Psoas muscle (tissue), 8 donors: ENCODE measurements around the gene GALNT10. TPM values are rescaled to one million over a fixed set of nuclear protein-coding genes. Genes with fewer than 3 reads are reported as not detected.

Experiments used
- ATAC-seq, 4 donors: fragments of 200-7000 bp; cut with Tn5 transposase; one replicate each; pipeline ENCODE4 v1.9.1; 2020; ENCODE audit warnings: moderate library complexity in 3 of 4, mild to moderate bottlenecking in 2 of 4
- DNase-seq, 2 donors: peaks; one replicate each; pipeline ENCODE4 v3.0.0-alpha.2; 2020
- H3K27ac ChIP-seq: fragments of 200-600 bp; one replicate; pipeline ENCODE4 v1.8.0; 2022
- H3K27me3 ChIP-seq, 3 donors: fragments of 200-600 bp in 1 of 3; one replicate each; pipeline versions ENCODE4 v1.6.1 to v1.8.0; 2013 to 2022; ENCODE audit warnings: low read length in 2 of 3, mild to moderate bottlenecking in 2 of 3, moderate library complexity in 1 of 3; ENCODE audit not compliant: insufficient read depth in 3 of 3
- H3K36me3 ChIP-seq, 2 donors: fragments of 200-600 bp in 1 of 2; one replicate each; pipeline versions ENCODE4 v1.6.1 to v1.8.0; 2013 to 2022; ENCODE audit warnings: low read depth in 1 of 2, mild to moderate bottlenecking in 1 of 2, moderate library complexity in 1 of 2; ENCODE audit not compliant: insufficient read depth in 1 of 2
- H3K4me1 ChIP-seq: fragments of 200-600 bp; one replicate; pipeline ENCODE4 v1.8.0; 2022
- H3K4me3 ChIP-seq: fragments of 200-600 bp; one replicate; pipeline ENCODE4 v1.8.0; 2022; ENCODE audit warnings: mild to moderate bottlenecking
- H3K9me3 ChIP-seq: fragments of 200-600 bp; one replicate; pipeline ENCODE4 v1.8.0; 2022
- CTCF ChIP-seq: fragments of 200-600 bp; IDR thresholded peaks from one replicate; pipeline ENCODE4 v1.8.0; 2022; ENCODE audit warnings: antibody characterized with exemption
- WGBS, 3 donors: extraction: QIAGEN DNeasy Blood & Tissue Kit; methylation state at CpG; one replicate each; pipeline versions ENCODE4 v1.1.6 to v1.1.7; 2013; 5-methylcytosine and 5-hydroxymethylcytosine counted together
- intact Hi-C, 2 donors: fragments of 100-400 bp; cut with DNase I; formaldehyde crosslinking; loops; one replicate each; pipeline versions ENCODE4 v1.11.0 to v1.14.2; 2022
- polyA plus RNA-seq, 3 donors: library from polyadenylated mRNA; stranded (reverse); fragments of 200-250 nt; gene quantifications; one replicate each; pipeline ENCODE4 v1.2.3, GENCODE V29; 2013
- total RNA-seq, 4 donors: library from RNA; stranded (reverse); fragmentation: NEBNext Ultra II Directional in 2 of 4; extraction: Animal tissue kit (Norgen Biotek cat#: 25700) in 2 of 4; gene quantifications; one replicate each; pipeline versions ENCODE4 v1.2.1 to v1.2.4, GENCODE V29; 2021 to 2023
- donor health status: healthy with polysubstance abuse.
- donor health status: DM: no; HTN: no; CAD: no; lungs with moderate emphysema.
- donor health status: Bipolar disorder and iron deficiency.
- donor health status: healthy.
- donor health status: DM: yes; HTN: yes; CAD: no.
- donor health status: DM: no; HTN: no; CAD: no.
- donor health status: DM: no; HTN: no; CAD: no.
- donor health status: DM: yes; HTN: yes; CAD: no.

The GALNT10 gene
- total and polyA plus RNA-seq, 7 donors = 4.2 to 9.9 (median 6.8) TPM

DNA sequence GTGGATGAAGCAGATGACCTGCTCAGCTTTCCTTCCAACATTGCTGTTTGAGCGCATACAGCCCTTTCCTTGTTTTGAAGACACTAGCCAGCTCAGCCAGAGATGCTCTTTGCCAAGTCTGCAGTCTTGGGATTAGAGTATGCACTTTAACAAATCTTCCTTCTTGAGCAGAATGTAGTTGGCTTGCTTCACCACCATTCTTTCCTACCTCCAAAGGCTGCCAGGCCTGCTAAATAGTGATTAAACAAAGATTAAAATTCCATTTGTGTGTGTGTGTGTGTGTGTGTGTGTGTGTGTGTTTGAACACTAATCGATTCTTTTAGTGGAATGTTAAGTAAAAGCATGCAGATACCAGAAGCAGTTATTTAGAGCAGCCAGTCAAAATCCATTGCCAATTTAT, 97.6 kb downstream of the GALNT10 start:
- ATAC-seq (peak in 1 of 4 donors; percentile 43), DNase-seq (no peak)
- no peak for TF ChIP-seq CTCF
- no peaks in the 10 kb centered on the region for H3K9me3 ChIP-seq
- intact Hi-C loops = no loop called here
- peaks cover 26% of the 10 kb centered on the region for H3K4me1 ChIP-seq
- 27 to 40% (median 35%) methylated on average over 2 of the region's 2 CpGs for WGBS, 3 donors
- H3K4me3 ChIP-seq = no peak overlapping the region
- no peak overlapping the region for H3K27ac ChIP-seq
- no peaks in the 10 kb centered on the region for H3K27me3 ChIP-seq
- H3K36me3 ChIP-seq = no peaks in the 10 kb centered on the region

- H3K27me3 ChIP-seq = no peaks in the 10 kb centered on the region
- H3K9me3 ChIP-seq = no peaks in the 10 kb centered on the region
- no peak overlapping the region for H3K27ac ChIP-seq
- H3K4me1 ChIP-seq = peaks cover 18% of the 10 kb centered on the region
- TF ChIP-seq CTCF = no peak
- H3K36me3 ChIP-seq = peaks cover 0 to 6% of the 10 kb centered on the region in 2 donors
- no peak for DNase-seq
- ATAC-seq = no peak
- intact Hi-C loops = no loop called here
- no peak overlapping the region for H3K4me3 ChIP-seq
- 93 to 98% (median 93%) methylated on average over 5 of the region's 5 CpGs for WGBS, 3 donors
These were observed 101.4 kb downstream of the GALNT10 start for GRCh38 chr5:154291917-154292316.

GRCh38 chr5:154293219-154293618, 102.7 kb downstream of the GALNT10 start:
- Histone ChIP-seq H3K36me3 (peaks cover 0 to 10% of the 10 kb centered on the region in 2 donors), H3K4me1 (peaks cover 11% of the 10 kb centered on the region), H3K27ac (no peak overlapping the region), H3K9me3 (no peaks in the 10 kb centered on the region), H3K4me3 (no peak overlapping the region), H3K27me3 (no peaks in the 10 kb centered on the region)
- DNase-seq (no peak), ATAC-seq (no peak)
- no peak for TF ChIP-seq CTCF
- intact Hi-C loops = no loop called here
- 95 to 100% (median 100%) methylated on average over 1 of the region's 1 CpG for WGBS, 3 donors

GRCh38 chr5:154295551-154295950, 105.0 kb downstream of the GALNT10 start:
- WGBS, 3 donors = 95 to 100% (median 98%) methylated on average over 1 of the region's 1 CpG
- DNase-seq = no peak
- ATAC-seq = no peak
- intact Hi-C loops = no loop called here
- H3K9me3 ChIP-seq = no peaks in the 10 kb centered on the region
- peaks cover 11% of the 10 kb centered on the region for H3K4me1 ChIP-seq
- peaks cover 0 to 21% of the 10 kb centered on the region in 2 donors for H3K36me3 ChIP-seq
- no peak for TF ChIP-seq CTCF
- no peak overlapping the region for H3K27ac ChIP-seq
- H3K4me3 ChIP-seq = no peak overlapping the region
- no peaks in the 10 kb centered on the region for H3K27me3 ChIP-seq

- intact Hi-C loops = no loop called here
- Histone ChIP-seq H3K36me3 (peaks cover 0 to 21% of the 10 kb centered on the region in 2 donors), H3K27ac (no peak overlapping the region), H3K4me3 (no peak overlapping the region), H3K27me3 (no peaks in the 10 kb centered on the region), H3K4me1 (peaks cover 13% of the 10 kb centered on the region), H3K9me3 (no peaks in the 10 kb centered on the region)
- 88 to 94% (median 92%) methylated on average over 6 of the region's 6 CpGs for WGBS, 3 donors
- DNase-seq = no peak
- TF ChIP-seq CTCF = no peak
- no peak for ATAC-seq
These were observed 106.1 kb downstream of the GALNT10 start for GRCh38 chr5:154296525-154297159.
